ENCODE measurements around the gene BIVM.
"Not testable (repeated sequence)": the region's sequence is repeated elsewhere in the genome, so short reads cannot be mapped to it uniquely, and the experiment has no call there.

The BIVM gene

GRCh38 chr13:102798581-102799425 lies at the start of gene BIVM, which contains the start of gene POGLUT2:
TSS of gene BIVM (plus strand) at chr13:102799119. CDS start at chr13:102807268, 8,149 bp downstream.
TSS of gene POGLUT2 (minus strand) at chr13:102798976. CDS start at chr13:102798670, 306 bp downstream.
- DNase-seq, result peak; percentile 91

GRCh38 chr13:102751886-102752285 lies 47.0 kb upstream of the BIVM start:
- no peak for DNase-seq

GRCh38 chr13:102757006-102757405 lies 41.9 kb upstream of the BIVM start:
- DNase-seq, result no peak

- DNase-seq, result no peak
Observed at GRCh38 chr13:102758842-102759241, 40.1 kb upstream of the BIVM start.

- DNase-seq, result no peak
Observed at GRCh38 chr13:102761071-102761470, 37.8 kb upstream of the BIVM start.

- no peak for DNase-seq
Observed at GRCh38 chr13:102763741-102764140, 35.2 kb upstream of the BIVM start.

GRCh38 chr13:102768909-102769308 lies 30.0 kb upstream of the BIVM start:
- DNase-seq, result no peak

- DNase-seq, result no peak
Observed at GRCh38 chr13:102769679-102770078, 29.2 kb upstream of the BIVM start.

- DNase-seq, result no peak
Observed at GRCh38 chr13:102770435-102770834, 28.5 kb upstream of the BIVM start.

GRCh38 chr13:102771298-102772041 lies 27.4 kb upstream of the BIVM start:
- no peak for DNase-seq

GRCh38 chr13:102772042-102772425 lies 26.9 kb upstream of the BIVM start:
- DNase-seq, result no peak

GRCh38 chr13:102773441-102774213 lies 25.3 kb upstream of the BIVM start, which contains the start of gene TEX30:
TSS of gene TEX30 (minus strand) at chr13:102773786. CDS start at chr13:102770026, 3,760 bp downstream.
- peak; percentile 81 for DNase-seq

GRCh38 chr13:102774214-102774568 lies 24.7 kb upstream of the BIVM start:
- no peak for DNase-seq

GRCh38 chr13:102774591-102775520 lies 24.1 kb upstream of the BIVM start:
- DNase-seq, result no peak

- DNase-seq, result no peak
Observed at GRCh38 chr13:102776271-102776670, 22.6 kb upstream of the BIVM start.

GRCh38 chr13:102777736-102778135 lies 21.2 kb upstream of the BIVM start:
- DNase-seq, result no peak

GRCh38 chr13:102779436-102780159 lies 19.3 kb upstream of the BIVM start:
- DNase-seq, result no peak

GRCh38 chr13:102780656-102781055 lies 18.3 kb upstream of the BIVM start:
- not testable (repeated sequence) for DNase-seq

GRCh38 chr13:102781591-102781990 lies 17.3 kb upstream of the BIVM start:
- DNase-seq, result no peak

- DNase-seq, result no peak
Observed at GRCh38 chr13:102784483-102784882, 14.4 kb upstream of the BIVM start.

GRCh38 chr13:102788683-102789082 lies 10.2 kb upstream of the BIVM start:
- no peak for DNase-seq

Data from midbrain (tissue), 1 donor.